Liver (tissue), 9 donors: ENCODE data around the gene TLCD5. TPM values are rescaled to one million over a fixed set of nuclear protein-coding genes. Genes with fewer than 3 reads are reported as not detected.

Experiments
- DNase-seq: peaks from one replicate; pipeline ENCODE4 v3.0.0-alpha.2; 2017; ENCODE audit warnings: low spot score
- H3K27ac ChIP-seq, 2 donors: one replicate each; pipeline ENCODE4 v1.7.0; 2013; ENCODE audit warnings: inconsistent platforms in 2 of 2, low read length in 2 of 2, control low read depth in 1 of 2, low read depth in 1 of 2, mild to moderate bottlenecking in 1 of 2
- H3K27me3 ChIP-seq, 4 donors: one replicate each; pipeline versions ENCODE4 v1.6.1 to v1.7.0; 2013; ENCODE audit warnings: low read length in 3 of 4, inconsistent platforms in 1 of 4, mild to moderate bottlenecking in 1 of 4, moderate library complexity in 1 of 4; ENCODE audit not compliant: control insufficient read depth in 4 of 4, insufficient read depth in 4 of 4
- H3K36me3 ChIP-seq, 4 donors: one replicate each; pipeline versions ENCODE4 v1.6.1 to v1.7.0; 2013; ENCODE audit warnings: low read length in 3 of 4, mild to moderate bottlenecking in 3 of 4, low read depth in 1 of 4, moderate library complexity in 1 of 4; ENCODE audit not compliant: control insufficient read depth in 4 of 4, insufficient read depth in 3 of 4
- H3K4me1 ChIP-seq, 4 donors: one replicate each; pipeline versions ENCODE4 v1.6.1 to v1.7.0; 2013; ENCODE audit warnings: low read length in 3 of 4, mild to moderate bottlenecking in 3 of 4, moderate library complexity in 1 of 4; ENCODE audit not compliant: control insufficient read depth in 4 of 4, insufficient read depth in 4 of 4
- H3K4me3 ChIP-seq, 3 donors: one replicate each; pipeline versions ENCODE4 v1.6.1 to v1.7.0; 2013; ENCODE audit warnings: low read length in 3 of 3, control low read depth in 1 of 3, low read depth in 1 of 3, mild to moderate bottlenecking in 1 of 3
- H3K9ac ChIP-seq, 2 donors: one replicate each; pipeline ENCODE4 v1.7.0; 2013; ENCODE audit warnings: low read length in 2 of 2, mild to moderate bottlenecking in 2 of 2, moderate library complexity in 2 of 2, control low read depth in 1 of 2, low read depth in 1 of 2
- H3K9me3 ChIP-seq, 4 donors: one replicate each; pipeline versions ENCODE4 v1.6.1 to v1.7.0; 2013; ENCODE audit warnings: low read length in 3 of 4; ENCODE audit not compliant: control insufficient read depth in 4 of 4
- ATF3 ChIP-seq: IDR thresholded peaks from 2 replicates; pipeline ENCODE4 v1.6.1; 2016; ENCODE audit warnings: antibody characterized with exemption
- CTCF ChIP-seq: fragments of 150-350 bp; IDR thresholded peaks from 2 replicates; pipeline ENCODE4 v1.5.1; 2017; ENCODE audit warnings: improper control_type of control experiment, low read depth, low read length; ENCODE audit not compliant: missing input control
- EGR1 ChIP-seq, 2 donors: IDR thresholded peaks; 2 replicates each; pipeline ENCODE4 v1.6.1; 2016 to 2018; ENCODE audit warnings: antibody characterized with exemption in 2 of 2, low read depth in 2 of 2
- FOXA1 ChIP-seq: IDR thresholded peaks from 2 replicates; pipeline ENCODE4 v1.6.1; 2016; ENCODE audit warnings: antibody characterized with exemption
- FOXA2 ChIP-seq: IDR thresholded peaks from 2 replicates; pipeline ENCODE4 v1.6.1; 2016; ENCODE audit warnings: antibody characterized with exemption
- GABPA ChIP-seq, 2 donors: IDR thresholded peaks in 1 of 2; conservative IDR thresholded peaks in 1 of 2; 2 replicates each; pipeline ENCODE4 v1.6.1; 2016; ENCODE audit warnings: antibody characterized with exemption in 2 of 2, mild to moderate bottlenecking in 1 of 2, moderate library complexity in 1 of 2
- HNF4A ChIP-seq, 2 donors: conservative IDR thresholded peaks; 2 replicates each; pipeline ENCODE4 v1.6.1; 2016; ENCODE audit warnings: antibody characterized with exemption in 2 of 2, mild to moderate bottlenecking in 2 of 2
- HNF4G ChIP-seq: IDR thresholded peaks from 2 replicates; pipeline ENCODE4 v1.6.1; 2016; ENCODE audit warnings: antibody characterized with exemption
- MAX ChIP-seq: IDR thresholded peaks from 2 replicates; pipeline ENCODE4 v1.6.1; 2016; ENCODE audit warnings: antibody characterized with exemption
- NR2F2 ChIP-seq: IDR thresholded peaks from 2 replicates; pipeline ENCODE4 v1.6.1; 2016; ENCODE audit warnings: antibody characterized with exemption
- RAD21 ChIP-seq, 2 donors: IDR thresholded peaks; 2 replicates each; pipeline ENCODE4 v1.6.1; 2016; ENCODE audit warnings: antibody characterized with exemption in 2 of 2, mild to moderate bottlenecking in 2 of 2
- RXRA ChIP-seq, 2 donors: IDR thresholded peaks; 2 replicates each; pipeline ENCODE4 v1.6.1; 2017 to 2018; ENCODE audit warnings: antibody characterized with exemption in 2 of 2, mild to moderate bottlenecking in 1 of 2
- SP1 ChIP-seq: IDR thresholded peaks from 2 replicates; pipeline ENCODE4 v1.6.1; 2018; ENCODE audit warnings: antibody characterized with exemption, mild to moderate bottlenecking
- TAF1 ChIP-seq: conservative IDR thresholded peaks from 2 replicates; pipeline ENCODE4 v1.6.1; 2016; ENCODE audit warnings: antibody characterized with exemption, mild to moderate bottlenecking
- YY1 ChIP-seq: IDR thresholded peaks from 2 replicates; pipeline ENCODE4 v1.6.1; 2016; ENCODE audit warnings: antibody characterized with exemption, mild to moderate bottlenecking
- ZBTB33 ChIP-seq: IDR thresholded peaks from 2 replicates; pipeline ENCODE4 v1.6.1; 2016; ENCODE audit warnings: antibody characterized with exemption
- WGBS: extraction: QIAGEN DNeasy Blood & Tissue Kit; methylation state at CpG from one replicate; pipeline ENCODE4 v1.1.7; 2013; 5-methylcytosine and 5-hydroxymethylcytosine counted together
- polyA plus RNA-seq, 2 donors: library from polyadenylated mRNA; stranded (reverse) in 1 of 2; unstranded in 1 of 2; fragments of 200-250 nt in 1 of 2; fragments of >200 nt in 1 of 2; fragmentation: Nextera tagmentation in 1 of 2; extraction: Ambion mirVana in 1 of 2; gene quantifications; one replicate each; pipeline versions ENCODE4 v1.2.1 to v1.2.3, GENCODE V29; 2013 to 2015
- total RNA-seq, 2 donors: library from RNA; depleted of rRNA; stranded (reverse); fragments of >200 nt; gene quantifications; one replicate each; pipeline ENCODE4 v1.2.3, GENCODE V29; 2014
- TF ChIP-seq, protein P1 (sequence below): IDR thresholded peaks from 2 replicates; pipeline ENCODE4 v1.6.1; 2016; ENCODE audit warnings: antibody characterized with exemption, mild to moderate bottlenecking
- donor health status: healthy.
- donor health status: healthy.
- donor health status: healthy.
- donor health status: healthy.
- donor health status: healthy.

The TLCD5 gene
- total and polyA plus RNA-seq, 4 donors = 0.31 to 1.2 (median 0.68) TPM

- WGBS = 58% methylated on average over 5 of the region's 5 CpGs
- TF ChIP-seq RAD21 (IDR thresholded peaks at IDR 0.05) = no peak
- TF ChIP-seq EGR1 (IDR thresholded peaks at IDR 0.05; ENCODE audit: low read depth in 2 of 2) = no peak
- TF ChIP-seq HNF4A (conservative IDR thresholded peaks at IDR 0.05) = no peak
- TF ChIP-seq TAF1 = no peak
- no peak for TF ChIP-seq MAX
- TF ChIP-seq FOXA1 = no peak
- no peak for TF ChIP-seq FOXA2
- Histone ChIP-seq H3K36me3 (no peaks in the 10 kb centered on the region), H3K27ac (no peak overlapping the region), H3K27me3 (no peaks in the 10 kb centered on the region), H3K9ac (no peak overlapping the region), H3K4me1 (no peaks in the 10 kb centered on the region), H3K4me3 (no peak overlapping the region), H3K9me3 (no peaks in the 10 kb centered on the region)
- DNase-seq = no peak
Measured at GRCh38 chr11:120293038-120293800, 31.9 kb upstream of the TLCD5 start.

DNA sequence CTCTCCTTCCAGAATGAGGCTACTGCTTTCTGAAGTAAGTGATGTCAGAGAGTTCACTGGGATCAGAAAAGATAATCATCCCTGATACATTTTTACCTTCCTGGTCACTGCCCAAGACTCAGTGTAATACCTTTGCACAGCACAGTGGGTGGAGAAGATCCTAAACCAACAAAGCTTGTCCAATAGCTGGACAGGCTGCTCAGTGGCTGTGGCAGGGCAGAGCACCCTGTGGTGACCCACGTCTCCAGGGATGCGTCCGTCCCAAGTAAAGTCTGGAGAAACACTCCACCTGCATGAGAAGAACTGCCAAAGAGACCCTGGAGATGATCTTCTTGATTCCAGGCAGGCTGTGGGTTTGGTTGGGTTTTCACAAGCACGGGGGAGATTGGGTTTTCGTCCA, 31.0 kb upstream of the TLCD5 start:
- no peaks in the 10 kb centered on the region for H3K9me3 ChIP-seq
- no peak for DNase-seq
- no peak overlapping the region for H3K4me3 ChIP-seq
- H3K27ac ChIP-seq = no peak overlapping the region
- no peaks in the 10 kb centered on the region for H3K36me3 ChIP-seq
- H3K9ac ChIP-seq = no peak overlapping the region
- TF ChIP-seq ATF3 (no peak), HNF4A (conservative IDR thresholded peaks at IDR 0.05) (no peak), MAX (no peak), EGR1 (IDR thresholded peaks at IDR 0.05; ENCODE audit: low read depth in 2 of 2) (no peak), CTCF (no peak), SP1 (no peak), YY1 (no peak), FOXA1 (no peak), GABPA (IDR thresholded peaks at IDR 0.05 in 1 of 2, conservative IDR thresholded peaks at IDR 0.05 in 1 of 2) (no peak), FOXA2 (no peak), RXRA (IDR thresholded peaks at IDR 0.05) (no peak), NR2F2 (no peak), ZBTB33 (no peak), HNF4G (no peak)
- TF ChIP-seq, protein P1, sequence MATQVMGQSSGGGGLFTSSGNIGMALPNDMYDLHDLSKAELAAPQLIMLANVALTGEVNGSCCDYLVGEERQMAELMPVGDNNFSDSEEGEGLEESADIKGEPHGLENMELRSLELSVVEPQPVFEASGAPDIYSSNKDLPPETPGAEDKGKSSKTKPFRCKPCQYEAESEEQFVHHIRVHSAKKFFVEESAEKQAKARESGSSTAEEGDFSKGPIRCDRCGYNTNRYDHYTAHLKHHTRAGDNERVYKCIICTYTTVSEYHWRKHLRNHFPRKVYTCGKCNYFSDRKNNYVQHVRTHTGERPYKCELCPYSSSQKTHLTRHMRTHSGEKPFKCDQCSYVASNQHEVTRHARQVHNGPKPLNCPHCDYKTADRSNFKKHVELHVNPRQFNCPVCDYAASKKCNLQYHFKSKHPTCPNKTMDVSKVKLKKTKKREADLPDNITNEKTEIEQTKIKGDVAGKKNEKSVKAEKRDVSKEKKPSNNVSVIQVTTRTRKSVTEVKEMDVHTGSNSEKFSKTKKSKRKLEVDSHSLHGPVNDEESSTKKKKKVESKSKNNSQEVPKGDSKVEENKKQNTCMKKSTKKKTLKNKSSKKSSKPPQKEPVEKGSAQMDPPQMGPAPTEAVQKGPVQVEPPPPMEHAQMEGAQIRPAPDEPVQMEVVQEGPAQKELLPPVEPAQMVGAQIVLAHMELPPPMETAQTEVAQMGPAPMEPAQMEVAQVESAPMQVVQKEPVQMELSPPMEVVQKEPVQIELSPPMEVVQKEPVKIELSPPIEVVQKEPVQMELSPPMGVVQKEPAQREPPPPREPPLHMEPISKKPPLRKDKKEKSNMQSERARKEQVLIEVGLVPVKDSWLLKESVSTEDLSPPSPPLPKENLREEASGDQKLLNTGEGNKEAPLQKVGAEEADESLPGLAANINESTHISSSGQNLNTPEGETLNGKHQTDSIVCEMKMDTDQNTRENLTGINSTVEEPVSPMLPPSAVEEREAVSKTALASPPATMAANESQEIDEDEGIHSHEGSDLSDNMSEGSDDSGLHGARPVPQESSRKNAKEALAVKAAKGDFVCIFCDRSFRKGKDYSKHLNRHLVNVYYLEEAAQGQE = no peak
- WGBS = 71% methylated on average over 5 of the region's 5 CpGs
- no peaks in the 10 kb centered on the region for H3K4me1 ChIP-seq
- H3K27me3 ChIP-seq = no peaks in the 10 kb centered on the region
